DMS79 treated with DMSO at 0.1 percent for 48 hours (cell line): Measurements from ENCODE around the gene ALDH1L2.

Source experiments
- DNase-seq: peaks from one replicate; lab custom pipeline; 2025; lab: John Stamatoyannopoulos, UW

The ALDH1L2 gene

GRCh38 chr12:105083551-105084105 is 630 bp downstream of the ALDH1L2 start:
- DNase-seq: peak; percentile 77

DNA sequence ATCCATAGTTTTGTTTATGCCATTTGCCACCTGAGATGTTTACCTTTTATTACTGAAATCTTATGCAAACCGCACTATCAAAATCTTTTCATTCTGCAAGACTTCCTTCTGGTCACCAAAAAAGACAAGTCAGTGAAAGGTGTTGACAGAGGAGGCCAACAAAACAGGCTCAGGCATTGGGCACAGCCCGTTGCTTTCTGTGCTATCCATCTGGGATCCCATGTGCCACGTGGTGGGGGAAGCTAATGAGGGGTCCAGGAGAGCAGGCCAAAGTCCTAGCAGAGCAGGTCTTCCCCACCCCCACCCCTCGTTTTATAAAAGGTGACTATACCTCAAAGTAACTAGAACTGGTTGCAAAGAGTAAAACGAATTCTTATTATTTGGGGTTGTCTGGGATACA is 1.2 kb downstream of the ALDH1L2 start:
- no peak for DNase-seq

GRCh38 chr12:105078712-105079570 is 5.3 kb downstream of the ALDH1L2 start:
- DNase-seq: no peak

DNA sequence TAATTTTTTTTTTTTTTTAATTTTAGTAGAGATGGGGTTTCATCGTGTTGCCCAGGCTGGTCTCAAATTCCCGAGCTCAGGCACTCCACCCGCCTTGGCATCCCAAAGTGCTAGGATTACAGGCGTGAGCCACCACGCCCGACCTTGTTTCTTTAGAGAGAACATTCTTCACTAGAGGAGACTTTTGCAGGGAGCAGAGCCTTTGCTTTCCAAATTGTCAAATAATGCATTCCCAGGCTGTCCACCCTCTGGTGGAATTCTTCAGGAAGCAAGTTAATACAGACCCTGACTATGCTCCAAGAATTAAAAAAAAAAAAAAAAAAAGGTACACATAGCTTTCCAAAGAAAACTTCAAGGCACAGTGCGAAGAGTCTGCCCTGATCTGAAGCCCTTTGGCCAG is 6.8 kb downstream of the ALDH1L2 start:
- DNase-seq: no peak

DNA sequence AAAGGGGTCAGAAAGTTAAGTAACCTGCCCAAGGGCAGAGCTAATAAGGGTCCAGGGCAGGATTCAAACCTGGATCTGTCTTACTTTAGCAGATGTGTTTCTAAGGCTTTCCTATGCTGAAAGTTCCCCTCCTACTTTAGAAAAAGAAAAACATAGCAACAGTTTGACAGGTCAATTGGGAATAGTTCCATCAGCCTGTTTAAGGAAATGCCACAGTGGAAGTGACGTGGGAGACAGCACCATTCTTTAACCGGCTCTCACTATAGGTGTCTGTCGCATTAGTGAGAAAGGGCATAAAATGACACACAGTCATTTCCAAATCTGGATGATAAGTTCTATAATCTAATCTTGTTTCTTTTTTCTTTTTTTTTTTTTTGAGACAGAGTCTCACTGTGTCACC is 7.3 kb downstream of the ALDH1L2 start:
- no peak for DNase-seq

DNA sequence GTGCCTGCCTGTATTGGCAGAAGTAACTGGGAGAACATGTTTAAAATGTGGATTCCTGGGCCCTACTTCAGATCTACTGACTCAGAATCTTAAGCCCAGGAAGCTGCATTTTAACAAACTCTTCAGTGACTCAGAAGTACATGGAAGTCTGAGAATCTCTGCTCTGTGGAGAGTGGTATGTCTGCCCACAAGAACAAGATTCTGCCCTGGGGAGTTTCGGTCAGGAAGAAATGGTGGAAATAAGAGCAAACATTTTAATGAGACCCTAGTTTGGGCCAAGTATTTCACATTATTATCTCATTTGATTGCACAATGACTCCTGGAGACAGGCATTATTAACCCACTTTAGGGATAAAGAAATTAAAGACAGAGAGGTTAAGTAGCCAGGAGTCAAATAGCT is 8.2 kb downstream of the ALDH1L2 start:
- DNase-seq: no peak

DNA sequence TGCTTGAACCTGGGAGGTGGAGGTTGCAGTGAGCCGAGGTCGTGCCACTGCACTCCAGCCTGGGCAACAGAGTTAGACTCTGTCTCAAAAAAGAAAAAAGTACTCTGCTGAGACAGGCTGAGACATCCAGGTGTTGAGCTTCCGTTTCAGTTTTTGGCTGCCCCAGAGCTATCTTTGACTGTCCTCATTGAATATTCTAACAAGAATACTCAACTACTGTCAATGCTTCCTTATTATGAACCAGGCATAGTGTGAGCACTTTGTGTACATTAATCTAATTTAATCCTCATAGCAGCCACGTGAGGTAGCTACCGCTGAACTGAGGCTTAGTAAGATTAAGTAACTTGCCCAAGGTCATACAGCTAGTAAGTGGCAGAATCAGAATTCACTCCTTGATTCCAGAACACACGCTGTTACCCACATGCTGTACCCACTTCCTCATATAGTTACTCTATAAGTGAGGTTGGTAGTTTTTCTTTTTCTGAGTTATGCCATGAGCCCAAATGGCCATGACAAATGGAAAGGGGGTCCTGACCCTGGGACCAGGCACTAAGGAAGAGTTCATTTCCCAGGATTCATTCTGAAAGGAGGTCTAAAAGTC is 11.3 kb downstream of the ALDH1L2 start:
- no peak for DNase-seq

DNA sequence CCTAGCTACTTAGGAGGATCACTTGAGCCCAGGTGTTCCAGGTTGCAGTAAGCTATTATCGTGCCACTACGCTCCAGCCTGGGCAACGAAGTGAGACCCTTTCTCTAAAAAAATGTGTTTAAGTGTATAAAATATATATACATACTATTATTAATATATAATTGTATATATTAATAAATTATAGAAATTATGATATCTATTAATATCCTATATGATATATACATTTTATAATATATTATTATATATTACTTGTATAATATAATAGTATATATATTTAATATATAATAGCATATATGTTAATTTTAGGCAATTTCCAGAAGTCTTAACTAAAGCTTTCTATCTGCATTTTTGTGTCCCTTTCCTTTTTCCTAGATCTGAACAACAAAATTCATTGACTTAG is 12.3 kb downstream of the ALDH1L2 start:
- no peak for DNase-seq

DNA sequence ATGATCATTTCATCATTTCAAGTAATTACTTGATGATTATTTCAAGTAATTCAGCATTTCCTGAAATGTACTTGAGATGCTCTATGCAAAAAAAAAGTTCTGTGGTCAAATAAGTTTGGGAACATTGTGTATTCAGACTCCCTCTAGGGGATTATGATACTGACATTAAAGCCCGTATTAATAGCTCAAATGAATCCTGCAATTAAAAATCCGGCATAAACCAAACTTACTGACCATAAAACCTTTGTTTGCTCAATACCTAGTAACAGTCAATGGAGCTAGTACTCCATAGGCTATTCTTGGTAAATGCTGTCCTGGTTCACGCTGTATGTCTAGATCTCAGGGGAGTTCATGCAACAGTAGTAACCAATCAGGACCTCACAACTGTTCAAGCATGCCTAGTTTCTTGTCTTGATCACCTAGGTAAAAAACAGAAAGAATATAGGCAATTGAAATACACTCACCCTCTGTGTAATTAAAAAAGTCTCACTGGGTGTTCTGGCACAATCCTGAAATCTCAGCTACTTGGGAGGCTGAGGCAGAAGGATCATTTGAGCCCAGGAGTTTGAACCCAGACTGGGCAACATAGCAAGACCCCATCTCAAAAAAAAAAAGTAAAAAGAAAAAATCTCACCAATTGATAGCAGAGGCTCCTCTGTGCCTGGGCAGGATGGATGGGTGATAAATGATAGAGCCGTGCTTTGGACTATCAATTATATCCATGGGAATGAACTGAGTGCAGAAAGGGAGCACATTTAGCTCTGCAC is 14.1 kb downstream of the ALDH1L2 start:
- DNase-seq: no peak

GRCh38 chr12:105067511-105068031 is 16.7 kb downstream of the ALDH1L2 start:
- DNase-seq: no peak

DNA sequence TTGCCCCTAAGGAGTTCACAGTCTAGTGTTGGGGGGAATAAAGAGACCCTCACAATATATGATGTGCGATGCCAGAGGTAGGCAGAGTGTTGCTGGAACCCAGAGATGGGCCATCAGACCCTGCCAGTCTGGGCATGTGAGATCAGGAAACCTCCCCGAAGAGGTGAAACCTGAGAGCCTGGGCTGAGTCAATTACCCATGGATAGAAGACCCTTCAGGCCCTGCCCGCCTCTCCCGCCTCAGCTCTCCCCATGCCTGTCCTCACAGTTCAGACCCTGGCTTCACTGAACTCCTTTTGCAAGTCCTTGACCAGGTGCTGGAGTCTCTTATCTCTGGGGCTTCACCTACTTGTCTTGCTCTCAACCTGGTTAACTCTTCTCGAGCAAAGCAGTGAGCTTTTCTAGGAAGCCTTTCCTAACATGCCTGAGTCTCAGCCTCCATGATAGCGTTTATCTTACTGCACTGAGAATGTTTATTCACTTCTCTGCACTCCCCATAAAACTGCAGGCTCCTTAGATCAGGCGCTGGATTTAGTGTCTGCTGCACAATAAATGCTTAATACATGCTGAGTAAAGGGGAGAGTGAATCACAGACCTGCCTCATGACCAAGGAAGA is 19.6 kb downstream of the ALDH1L2 start:
- DNase-seq: peak; percentile 93

DNA sequence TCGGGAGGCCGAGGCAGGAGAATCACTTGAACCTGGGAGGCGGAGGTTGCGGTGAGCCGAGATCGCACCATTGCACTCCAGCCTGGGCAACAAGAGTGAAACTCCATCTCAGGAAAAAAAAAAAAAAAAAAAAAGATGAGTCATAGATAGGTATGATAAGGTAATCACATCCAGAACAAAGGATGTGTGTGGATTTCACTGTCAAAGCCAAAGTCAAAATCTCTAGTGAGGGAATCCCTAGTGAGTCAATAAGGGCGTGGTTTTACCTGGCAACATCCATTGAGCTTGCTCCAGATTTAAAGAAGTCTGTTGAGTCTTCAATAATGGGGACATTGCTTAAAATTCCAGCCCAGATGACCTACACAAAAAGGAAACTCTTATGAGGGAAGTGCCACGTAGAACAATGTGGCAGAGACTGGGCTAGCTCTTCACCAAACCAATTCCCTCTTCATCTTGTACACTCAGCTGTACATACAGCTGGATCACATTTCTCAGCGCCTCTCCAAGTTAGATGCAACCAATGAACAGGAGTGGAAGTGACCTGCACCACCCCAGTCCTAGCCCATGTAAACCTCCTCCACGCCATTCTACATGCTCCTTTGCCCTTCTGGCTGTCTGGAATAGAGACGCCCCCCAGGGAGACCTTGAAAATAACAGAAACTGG is 23.4 kb downstream of the ALDH1L2 start:
- DNase-seq: no peak

DNA sequence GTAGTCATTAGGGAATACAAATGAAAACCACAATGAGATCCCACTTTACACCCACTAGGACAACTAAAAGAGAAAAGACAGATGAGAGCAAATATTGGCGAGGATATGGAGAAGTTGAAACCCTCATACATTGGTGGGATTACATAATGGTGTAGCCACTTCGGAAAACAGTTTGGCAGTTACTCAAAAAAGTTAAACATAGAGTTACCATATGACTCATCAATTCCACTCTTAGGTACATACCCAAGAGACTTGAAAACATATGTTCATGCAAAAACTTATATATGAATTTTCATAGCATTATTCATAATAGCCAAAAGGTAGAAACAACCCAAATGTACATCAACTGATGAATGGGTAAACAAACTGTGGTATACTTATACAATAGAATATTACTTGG is 27.1 kb downstream of the ALDH1L2 start:
- no peak for DNase-seq

DNA sequence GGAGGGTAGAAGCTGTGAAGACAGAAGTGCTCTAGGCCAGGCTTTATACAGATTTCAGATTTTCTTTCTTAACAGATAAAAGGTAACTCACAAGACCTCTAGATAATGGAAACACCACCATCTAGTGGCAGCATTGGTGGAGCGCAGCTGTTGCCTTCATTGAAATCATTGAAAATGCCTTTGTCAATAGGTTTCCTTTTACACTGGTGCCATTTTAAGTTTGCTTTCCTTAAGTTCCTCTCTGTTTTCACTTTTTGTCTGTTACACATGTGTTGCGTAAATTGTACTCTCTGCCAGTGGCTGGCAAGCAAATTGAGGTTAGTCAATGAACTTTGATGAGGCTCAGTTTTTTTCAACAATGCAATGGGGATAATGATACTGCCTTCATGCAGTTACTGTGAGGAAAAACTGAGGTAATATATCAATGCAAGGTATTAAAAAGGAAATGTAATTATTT is 31.1 kb downstream of the ALDH1L2 start:
- peak; percentile 82 for DNase-seq

DNA sequence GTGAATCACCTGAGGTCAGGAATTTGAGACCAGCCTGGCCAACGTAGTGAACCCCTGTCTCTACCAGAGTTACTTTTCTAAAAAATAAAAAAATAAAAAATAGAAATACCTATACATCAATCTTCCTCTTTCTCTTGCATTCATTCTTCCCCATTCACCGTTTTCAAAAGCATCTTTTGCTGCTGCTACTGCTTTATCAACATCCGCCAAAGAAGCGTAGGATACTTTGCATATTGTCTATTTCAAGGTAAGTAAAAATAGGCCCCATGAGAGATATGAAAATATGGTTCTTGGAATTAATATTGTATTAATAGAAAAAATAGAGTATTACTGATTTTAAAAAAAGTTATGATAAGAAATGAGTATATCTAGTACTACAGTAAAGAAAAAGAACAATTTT is 32.3 kb downstream of the ALDH1L2 start:
- DNase-seq: no peak

- no peak for DNase-seq
Measured at GRCh38 chr12:105048315-105048714, 35.9 kb downstream of the ALDH1L2 start.

DNA sequence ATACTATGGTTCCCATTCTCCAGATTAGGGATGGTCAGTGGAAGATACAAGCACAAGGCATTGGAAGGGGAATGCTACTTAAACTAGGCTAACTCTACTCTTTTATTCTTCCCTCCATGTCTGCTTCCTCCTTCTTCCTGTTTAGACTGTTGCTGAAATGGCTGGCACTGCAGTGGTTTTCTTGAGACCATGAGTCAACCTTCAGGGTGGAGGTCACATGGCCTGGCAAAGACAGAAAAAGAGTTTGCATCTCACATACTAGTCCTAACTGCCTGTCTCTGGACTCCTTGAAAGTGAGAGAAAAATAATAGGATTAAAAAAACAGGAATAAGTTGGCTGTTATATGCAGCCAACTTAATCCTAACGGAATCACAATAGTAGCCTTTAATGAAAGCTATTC is 37.0 kb downstream of the ALDH1L2 start:
- no peak for DNase-seq

DNA sequence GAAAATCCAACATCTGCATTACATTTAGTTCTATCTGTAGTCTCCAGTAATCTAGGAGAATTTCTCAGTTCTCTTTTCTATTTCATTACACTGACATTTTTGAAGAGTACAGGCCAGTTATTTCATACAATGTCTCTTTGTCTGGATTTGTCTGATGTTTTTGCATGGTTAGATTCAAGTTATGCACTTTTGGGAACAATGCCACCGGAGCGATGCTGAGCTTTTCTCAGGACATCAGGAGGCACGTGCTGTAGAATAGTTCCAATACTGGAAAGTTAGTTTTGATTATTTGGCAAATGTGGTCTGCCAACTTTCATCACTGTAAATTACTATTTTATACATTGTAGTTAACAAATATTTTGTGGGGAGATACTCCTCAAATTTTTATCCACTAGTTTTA is 43.1 kb downstream of the ALDH1L2 start:
- DNase-seq: no peak

DNA sequence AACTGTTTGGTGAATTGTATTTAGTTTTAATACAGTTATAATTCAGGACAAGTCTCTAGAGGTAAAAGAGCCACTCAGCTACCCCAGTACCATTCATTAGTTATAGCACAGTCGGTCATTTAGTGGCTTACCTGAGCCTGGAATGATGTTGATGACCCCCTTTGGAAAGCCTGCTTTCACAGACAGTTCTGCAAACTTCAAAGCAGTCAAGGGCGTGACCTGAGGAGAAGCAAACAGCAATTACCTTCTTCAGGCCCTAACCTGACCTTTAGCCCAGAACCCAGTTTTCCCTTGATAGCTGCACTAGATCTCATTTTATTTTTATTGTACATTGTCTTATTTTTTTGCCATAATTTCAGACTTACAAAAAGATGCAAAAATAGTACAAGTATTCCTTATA is 43.8 kb downstream of the ALDH1L2 start:
- no peak for DNase-seq

DNA sequence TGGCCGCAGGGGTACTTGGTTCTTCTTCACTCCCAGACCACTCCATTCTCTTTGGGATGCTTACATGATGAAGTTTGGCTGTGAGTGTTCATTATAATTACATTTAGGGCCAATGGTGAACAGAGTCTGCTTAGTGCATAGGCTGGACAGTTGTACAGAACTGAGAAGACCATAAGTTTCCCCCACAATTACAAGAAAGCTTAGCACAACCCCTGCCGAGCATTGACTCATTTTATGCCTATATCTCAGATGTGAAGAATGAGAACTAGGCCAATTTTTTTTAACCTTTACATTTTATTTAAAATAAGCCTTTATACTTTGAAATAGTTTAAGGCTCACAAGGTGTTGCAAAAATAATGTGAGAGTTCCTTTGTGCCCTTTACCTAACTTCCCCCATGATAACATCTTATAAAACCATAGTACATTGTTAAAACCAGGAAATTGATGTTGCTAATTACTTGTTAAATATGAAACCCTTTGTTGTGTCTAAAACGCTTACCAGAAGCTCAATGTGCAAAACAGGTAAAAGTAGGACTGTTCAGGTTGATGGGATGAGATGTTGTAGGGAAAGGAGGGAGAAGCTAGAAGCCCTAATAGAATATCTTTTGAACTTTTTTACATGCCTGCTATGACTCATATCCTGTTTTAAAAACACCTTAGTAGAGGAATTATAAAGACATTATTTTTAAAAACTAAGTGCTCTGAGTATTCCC is 47.2 kb downstream of the ALDH1L2 start:
- DNase-seq: no peak

DNA sequence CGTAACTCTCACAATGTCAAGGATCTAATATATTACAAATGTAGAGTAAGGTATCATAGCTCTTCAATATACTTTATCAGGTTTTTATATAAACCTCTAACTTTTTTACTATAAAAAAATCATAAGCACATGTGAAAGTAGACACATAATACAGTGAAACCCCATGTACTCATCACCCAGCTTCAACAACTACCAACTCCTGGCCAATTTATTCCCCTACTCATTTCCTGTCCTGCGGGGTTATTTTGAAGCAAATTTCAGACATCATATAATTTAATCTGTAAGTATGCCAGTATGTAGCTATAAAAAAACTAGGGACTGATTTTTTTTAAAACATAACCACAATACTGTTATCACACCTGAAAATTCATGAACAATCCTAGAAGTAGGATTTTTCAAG is 50.4 kb downstream of the ALDH1L2 start:
- DNase-seq: no peak
